GM19023 (cell line): ENCODE data around the gene ROPN1B.

Experiments
- ATAC-seq: cut with Tn5 transposase; IDR thresholded peaks from one replicate; pipeline ENCODE4 v1.9.1; 2021; ENCODE audit warnings: mild to moderate bottlenecking, moderate library complexity; ENCODE audit not compliant: unreplicated experiment

Gene ROPN1B

GRCh38 chr3:126026277-126026751 lies 57.3 kb downstream of the ROPN1B start:
- ATAC-seq = no peak

DNA sequence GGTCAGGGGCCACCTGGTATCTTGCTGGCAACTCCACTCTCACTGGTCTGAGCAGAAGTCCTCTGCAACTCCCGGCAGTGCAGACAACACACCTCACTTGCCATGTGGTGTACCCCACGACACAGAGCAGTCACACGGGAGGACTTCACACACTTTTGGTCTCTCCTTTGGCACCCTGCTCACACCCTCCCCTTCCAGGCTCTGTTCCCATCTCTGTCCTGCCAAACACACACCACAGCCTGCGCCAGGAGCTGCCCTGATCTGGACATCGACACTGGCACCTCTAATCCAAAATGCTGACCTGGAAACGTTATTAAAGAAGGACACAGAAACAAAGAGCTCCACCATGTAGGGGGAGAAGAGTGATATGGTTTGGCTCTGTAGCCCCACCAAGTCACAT lies 57.8 kb downstream of the ROPN1B start:
- no peak for ATAC-seq

DNA sequence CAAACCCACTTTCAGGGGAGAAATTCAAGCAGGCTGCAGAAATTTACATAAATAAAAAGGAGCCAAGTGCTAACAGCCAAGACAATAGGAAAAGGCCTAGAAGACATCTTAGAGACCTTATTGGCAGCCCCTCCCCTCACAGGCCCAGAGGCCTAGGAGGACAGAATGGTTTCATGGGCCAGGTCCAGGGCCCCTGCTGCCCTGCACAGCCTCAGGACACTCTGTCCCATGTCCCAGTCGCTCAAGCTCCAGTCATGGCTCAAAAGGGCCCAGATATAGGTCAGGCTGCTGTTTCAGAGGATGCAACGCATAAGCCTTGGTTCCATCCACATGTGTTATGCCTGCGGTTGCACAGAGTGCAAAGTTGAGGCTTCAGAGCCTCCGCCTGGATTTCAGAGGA lies 59.1 kb downstream of the ROPN1B start:
- ATAC-seq = no peak

DNA sequence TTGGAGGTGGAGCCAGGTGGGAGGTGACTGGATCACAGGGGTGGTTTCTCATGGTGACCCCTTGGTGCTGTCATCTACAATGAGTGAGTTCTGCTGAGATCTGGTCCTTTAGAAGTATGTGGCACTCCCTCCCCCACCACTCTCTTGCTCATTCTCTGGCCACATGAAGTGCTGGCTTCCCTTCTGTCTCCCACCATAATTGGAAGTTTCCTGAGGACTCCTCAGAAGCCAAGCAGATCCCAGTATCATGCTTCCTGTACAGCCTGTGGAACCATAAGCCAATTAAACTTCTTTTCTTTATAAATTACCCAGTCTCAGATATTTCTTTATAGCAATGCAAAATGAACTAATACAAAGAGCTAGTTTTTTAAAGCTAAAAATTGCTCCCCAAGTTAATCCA lies 60.3 kb downstream of the ROPN1B start:
- no peak for ATAC-seq

- ATAC-seq = no peak
Measured at GRCh38 chr3:126030455-126030854, 61.5 kb downstream of the ROPN1B start.

- ATAC-seq = no peak
Measured at GRCh38 chr3:126031981-126032471, 63.0 kb downstream of the ROPN1B start.
